IMR-90 (cell line): ENCODE measurements around the gene IRF5.

Experiments used
- CTCF ChIP-seq: conservative IDR thresholded peaks from 2 replicates; pipeline ENCODE4 v1.5.1; 2012; ENCODE audit warnings: mild to moderate bottlenecking, low read depth, low read length, improper control_type of control experiment
- MXI1 ChIP-seq: IDR thresholded peaks from 2 replicates; pipeline ENCODE4 v1.6.1; 2012; ENCODE audit warnings: low read depth, mild to moderate bottlenecking, low read length, moderate library complexity, borderline replicate concordance
- POLR2A ChIP-seq: IDR thresholded peaks from 2 replicates; pipeline ENCODE4 v1.6.1; 2012; ENCODE audit warnings: mild to moderate bottlenecking, low read depth, low read length
- RAD21 ChIP-seq: IDR thresholded peaks from 2 replicates; pipeline ENCODE4 v1.6.1; 2012; ENCODE audit warnings: low read length, improper control_type of control experiment
- RCOR1 ChIP-seq: IDR thresholded peaks from 2 replicates; pipeline ENCODE4 v1.6.1; 2012; ENCODE audit warnings: mild to moderate bottlenecking, low read length, improper control_type of control experiment; ENCODE audit not compliant: insufficient replicate concordance
- RFX5 ChIP-seq: IDR thresholded peaks from 2 replicates; pipeline ENCODE4 v1.8.0; 2012; ENCODE audit warnings: low read depth, mild to moderate bottlenecking, low read length, moderate library complexity
- SMC3 ChIP-seq: fragments of 150-350 bp; IDR thresholded peaks from 2 replicates; pipeline ENCODE4 v1.6.1; 2016; ENCODE audit warnings: low read depth, mild to moderate bottlenecking, antibody characterized with exemption, low read length, moderate library complexity
- TF ChIP-seq, protein P1 (sequence below): fragments of 150-350 bp; IDR thresholded peaks from 2 replicates; pipeline ENCODE4 v1.6.1; 2016; ENCODE audit warnings: low read depth, mild to moderate bottlenecking, low read length, moderate library complexity, borderline replicate concordance

DNA sequence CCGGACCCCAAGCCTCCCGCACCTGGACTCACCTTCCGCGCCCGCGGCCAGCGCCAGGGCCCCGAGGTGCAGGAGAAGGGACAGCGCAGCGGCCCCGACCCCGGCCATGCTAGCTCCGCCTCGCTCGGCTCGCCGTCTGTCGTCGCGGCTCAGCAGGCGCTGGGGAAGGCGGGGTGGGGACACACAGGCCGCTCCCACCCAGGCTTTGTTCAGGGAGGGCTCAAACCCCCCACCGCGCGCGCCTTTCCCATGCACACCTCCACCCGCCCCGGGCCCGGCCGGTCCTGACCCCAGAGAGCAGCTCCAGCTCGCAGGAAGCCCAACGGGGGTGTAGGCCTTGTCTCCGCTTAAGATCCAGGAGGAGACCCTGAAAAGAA, 27.2 kb upstream of the IRF5 start, which contains the start of gene KCP:
- no peak for TF ChIP-seq CTCF
- TF ChIP-seq RFX5, result no peak
- TF ChIP-seq POLR2A, result no peak
- TF ChIP-seq RCOR1, result no peak
- no peak for TF ChIP-seq SMC3
- TF ChIP-seq, protein P1, sequence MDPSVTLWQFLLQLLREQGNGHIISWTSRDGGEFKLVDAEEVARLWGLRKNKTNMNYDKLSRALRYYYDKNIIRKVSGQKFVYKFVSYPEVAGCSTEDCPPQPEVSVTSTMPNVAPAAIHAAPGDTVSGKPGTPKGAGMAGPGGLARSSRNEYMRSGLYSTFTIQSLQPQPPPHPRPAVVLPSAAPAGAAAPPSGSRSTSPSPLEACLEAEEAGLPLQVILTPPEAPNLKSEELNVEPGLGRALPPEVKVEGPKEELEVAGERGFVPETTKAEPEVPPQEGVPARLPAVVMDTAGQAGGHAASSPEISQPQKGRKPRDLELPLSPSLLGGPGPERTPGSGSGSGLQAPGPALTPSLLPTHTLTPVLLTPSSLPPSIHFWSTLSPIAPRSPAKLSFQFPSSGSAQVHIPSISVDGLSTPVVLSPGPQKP, result no peak
- TF ChIP-seq MXI1, result no peak
- TF ChIP-seq RAD21, result no peak
